HFF-Myc (cell line): Measurements from ENCODE around the gene TMEM74B.

ENCODE experiments used
- DNase-seq: peaks from one replicate; pipeline ENCODE4 v3.0.0-alpha.2; 2011; ENCODE audit warnings: low read depth; ENCODE audit errors: extremely low read depth
- H3K4me3 ChIP-seq: replicated peaks from 2 replicates; pipeline ENCODE4 v1.5.1; 2011; ENCODE audit warnings: low read depth, mild to moderate bottlenecking, control low read depth, low read length
- TF ChIP-seq, protein P1 (sequence below): IDR thresholded peaks from 2 replicates; pipeline ENCODE4 v1.5.1; 2012; ENCODE audit warnings: mild to moderate bottlenecking, low read depth, low read length, control low read depth; ENCODE audit errors: missing control alignments

The TMEM74B gene

DNA sequence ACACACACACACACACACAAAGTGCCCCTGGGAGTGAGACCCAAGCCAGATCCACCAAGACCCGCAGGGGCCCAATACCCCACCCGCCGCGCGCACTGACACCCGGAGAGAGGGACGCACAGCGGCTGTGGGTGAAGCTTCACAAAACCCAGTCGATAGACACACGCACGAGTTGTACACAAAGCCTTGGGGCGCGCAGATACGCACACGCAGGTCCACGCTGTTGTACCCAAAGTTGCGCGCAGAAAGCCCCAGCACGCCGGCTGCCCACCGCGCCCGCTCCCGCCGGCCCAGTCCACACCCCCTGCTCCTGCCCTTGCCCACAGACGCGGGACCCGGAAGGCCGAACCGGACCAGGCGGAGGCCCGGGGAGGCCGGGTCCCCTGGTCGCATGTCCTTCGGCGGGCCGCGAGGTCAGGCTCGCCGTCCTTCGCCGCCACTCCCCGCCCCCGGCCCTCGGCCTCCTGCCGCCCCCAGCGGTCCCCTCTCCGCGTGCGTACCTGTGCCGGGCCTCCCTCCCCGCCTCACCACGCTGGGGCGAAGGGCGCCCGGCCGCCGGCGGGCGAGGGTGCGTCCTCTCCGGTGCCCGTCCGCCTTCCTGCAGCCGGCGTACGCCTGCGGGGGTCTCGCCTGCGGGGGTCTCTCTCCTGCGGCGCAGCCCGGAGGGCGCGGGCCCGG, at the start of gene TMEM74B:
TSS of gene TMEM74B (minus strand) at position 344 of the 678 bp plus-strand sequence. CDS start 1,180 bp downstream, outside the sequence.
- no peak within 1 kb of the TSS for H3K4me3 ChIP-seq
- TF ChIP-seq, protein P1, sequence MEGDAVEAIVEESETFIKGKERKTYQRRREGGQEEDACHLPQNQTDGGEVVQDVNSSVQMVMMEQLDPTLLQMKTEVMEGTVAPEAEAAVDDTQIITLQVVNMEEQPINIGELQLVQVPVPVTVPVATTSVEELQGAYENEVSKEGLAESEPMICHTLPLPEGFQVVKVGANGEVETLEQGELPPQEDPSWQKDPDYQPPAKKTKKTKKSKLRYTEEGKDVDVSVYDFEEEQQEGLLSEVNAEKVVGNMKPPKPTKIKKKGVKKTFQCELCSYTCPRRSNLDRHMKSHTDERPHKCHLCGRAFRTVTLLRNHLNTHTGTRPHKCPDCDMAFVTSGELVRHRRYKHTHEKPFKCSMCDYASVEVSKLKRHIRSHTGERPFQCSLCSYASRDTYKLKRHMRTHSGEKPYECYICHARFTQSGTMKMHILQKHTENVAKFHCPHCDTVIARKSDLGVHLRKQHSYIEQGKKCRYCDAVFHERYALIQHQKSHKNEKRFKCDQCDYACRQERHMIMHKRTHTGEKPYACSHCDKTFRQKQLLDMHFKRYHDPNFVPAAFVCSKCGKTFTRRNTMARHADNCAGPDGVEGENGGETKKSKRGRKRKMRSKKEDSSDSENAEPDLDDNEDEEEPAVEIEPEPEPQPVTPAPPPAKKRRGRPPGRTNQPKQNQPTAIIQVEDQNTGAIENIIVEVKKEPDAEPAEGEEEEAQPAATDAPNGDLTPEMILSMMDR = no peak
- no peak for DNase-seq

DNA sequence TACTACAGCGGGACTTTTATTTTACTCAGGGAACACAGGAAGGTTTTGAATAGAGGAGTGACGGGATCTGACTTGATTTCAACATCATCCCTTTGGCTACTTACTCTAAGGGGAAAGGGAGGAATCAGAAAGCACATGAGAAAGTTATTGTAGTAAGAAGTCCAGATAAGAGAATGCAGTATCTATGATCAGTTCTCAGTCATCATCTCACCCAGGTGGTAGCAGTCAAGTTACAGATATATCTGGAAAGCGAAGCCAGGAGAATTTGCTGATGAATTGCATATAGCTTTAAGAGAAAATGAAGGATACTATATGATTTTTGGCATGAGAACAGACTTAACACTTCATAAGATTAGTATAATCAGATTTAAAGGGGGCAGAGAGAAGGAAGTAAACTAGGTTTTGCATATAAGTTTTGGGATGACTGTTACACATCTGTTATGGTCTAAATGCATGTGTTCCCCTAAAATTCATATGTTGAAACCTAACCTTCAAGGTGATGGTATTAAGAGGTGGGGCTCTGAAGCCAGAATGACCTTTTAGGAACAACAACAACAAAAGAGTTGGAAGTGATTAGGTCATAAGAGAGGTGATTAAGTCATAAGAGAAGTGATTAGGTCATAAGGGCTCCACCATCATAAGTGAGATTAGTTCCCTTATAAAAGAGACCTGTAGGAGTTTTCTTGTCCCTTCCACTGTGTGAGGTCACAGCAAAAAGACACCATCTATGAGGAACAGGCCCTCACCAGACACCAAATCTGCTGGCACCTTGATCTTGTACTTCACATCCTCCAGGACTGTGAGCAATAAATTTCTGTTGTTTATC, 47.7 kb upstream of the TMEM74B start:
- H3K4me3 ChIP-seq = no peak overlapping the region
- no peak for DNase-seq
- TF ChIP-seq, protein P1 = no peak

DNA sequence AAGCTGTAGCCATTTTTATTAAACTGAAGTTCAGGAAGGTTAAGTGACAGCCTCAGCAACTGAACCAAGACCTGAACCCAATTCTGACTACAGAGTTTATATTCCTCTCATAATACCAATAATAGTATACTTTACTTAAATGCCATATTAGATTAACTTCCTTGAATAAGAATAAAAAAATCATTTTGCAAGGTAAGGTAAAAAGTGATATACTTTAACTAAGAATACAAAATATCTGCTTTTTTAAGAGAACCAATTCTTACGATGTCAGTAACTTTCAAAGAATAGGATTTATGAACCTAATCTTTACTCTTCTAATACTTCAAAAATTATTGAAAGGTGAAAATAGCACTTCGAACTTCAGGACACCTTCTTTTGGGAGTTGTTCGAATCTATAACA, 44.8 kb upstream of the TMEM74B start:
- TF ChIP-seq, protein P1 = no peak
- DNase-seq = no peak
- H3K4me3 ChIP-seq = no peak overlapping the region

DNA sequence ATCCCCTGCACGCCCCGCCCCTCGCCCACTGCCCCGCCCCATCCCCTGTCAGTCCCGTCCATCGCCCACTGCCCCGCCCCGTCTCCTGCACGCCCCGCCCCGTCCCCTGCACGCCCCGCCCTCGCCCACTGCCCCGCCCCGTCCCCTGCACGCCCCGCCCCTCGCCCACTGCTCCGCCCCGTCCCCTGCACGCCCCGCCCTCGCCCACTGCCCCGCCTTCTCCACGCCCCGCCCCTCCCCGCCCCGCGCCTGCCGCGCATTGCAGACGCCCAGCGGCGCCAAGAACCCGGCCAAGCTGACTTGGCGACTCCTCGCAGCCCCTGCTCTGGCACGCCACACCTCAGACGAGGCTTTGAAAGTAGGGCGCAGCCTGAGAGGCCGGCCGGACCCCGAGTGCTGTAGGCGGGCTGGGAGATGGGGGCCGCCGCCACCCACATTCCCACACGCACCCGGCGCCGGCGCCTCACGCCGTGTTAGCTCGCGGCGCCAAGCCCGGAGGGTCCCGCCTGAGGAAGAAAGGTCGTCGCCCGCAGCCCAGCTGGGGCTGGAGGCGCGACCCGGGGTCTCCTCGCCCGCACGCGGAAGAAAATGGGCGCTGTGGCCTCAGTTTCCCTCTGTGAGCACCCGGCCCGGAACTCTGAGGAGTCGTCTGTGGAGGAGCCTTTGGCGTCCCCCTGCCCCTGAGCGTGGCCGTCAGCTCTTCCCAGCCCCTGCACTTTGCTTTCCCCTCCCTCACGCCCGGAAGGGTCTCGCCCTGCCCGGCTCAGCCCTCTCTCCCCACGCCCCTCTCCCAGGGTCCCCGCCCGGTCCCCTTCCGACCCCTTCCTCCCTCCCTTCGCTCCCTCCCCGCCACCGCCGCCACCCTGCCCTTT, 41.2 kb upstream of the TMEM74B start, which contains the start of gene RAD21L1:
TSS of gene RAD21L1 (plus strand) at position 262 of the 872 bp plus-strand sequence. CDS start 2,410 bp downstream, outside the sequence.
- TF ChIP-seq, protein P1 = no peak
- H3K4me3 ChIP-seq = peak within 1 kb of the TSS; percentile 54
- no peak for DNase-seq

DNA sequence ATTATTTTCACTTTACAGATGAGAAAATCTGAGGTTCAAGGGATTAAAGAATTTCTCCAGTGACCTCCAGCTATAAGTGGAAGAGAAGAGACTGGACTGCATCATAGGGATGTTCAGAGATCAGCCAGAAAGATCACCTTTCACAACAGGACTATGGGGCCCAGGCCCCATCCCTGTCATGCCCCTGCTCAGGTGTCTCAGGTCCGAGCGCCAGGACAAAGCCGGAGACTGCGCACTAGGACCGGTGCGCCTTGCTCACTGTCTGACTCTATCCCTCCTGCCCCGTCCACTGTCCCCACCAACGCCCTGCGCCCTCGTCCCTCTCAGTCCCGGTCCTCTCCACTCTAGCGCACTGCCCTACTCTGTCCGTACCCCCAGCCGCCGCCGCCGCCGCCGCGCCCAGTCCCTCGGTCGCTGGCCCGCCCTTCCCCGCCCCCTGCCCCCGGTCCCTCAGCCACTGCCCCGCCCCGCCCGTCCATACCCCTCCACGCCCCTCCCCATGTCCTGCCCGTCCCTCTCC, 40.5 kb upstream of the TMEM74B start:
- DNase-seq = no peak
- TF ChIP-seq, protein P1 = no peak
- peak overlapping the region; percentile 26 for H3K4me3 ChIP-seq
